Muscle of arm (tissue), 14 donors: ENCODE results near the gene SREBF2. TPM values are rescaled to one million over a fixed set of nuclear protein-coding genes. Genes with fewer than 3 reads are reported as not detected.
A peak's percentile ranks its signal among the peaks of the same experiment; 100 is the strongest.

Experiments
- DNase-seq: peaks from one replicate; pipeline ENCODE4 v3.0.0-alpha.2; 2013
- long read RNA-seq, 11 donors: transcript quantifications; one replicate each; lab custom pipeline, GENCODE V29; 2026
- polyA plus RNA-seq, 12 donors: library from polyadenylated mRNA; unstranded; fragments of 120-200 nt; gene quantifications; one replicate each; pipeline ENCODE4 v1.2.1, GENCODE V29; 2013; ENCODE audit not compliant: insufficient read length in 12 of 12

SREBF2 gene
- polyA plus RNA-seq, result 100 to 1,000 TPM in 1 of 12 donors, 10 to 100 TPM in 10, not detected in 1; 68.0 to 110 (median 86.1) TPM
- long read RNA-seq, donor 1, full-length matches to known transcripts, result 7 of 146 reads
- long read RNA-seq, donor 1, partial matches to known transcripts, result 139 of 146 reads
- long read RNA-seq, donor 1, other reads (novel, unspliced or antisense), result 0 of 146 reads
- long read RNA-seq, donor 2, full-length matches to known transcripts, result 6 of 84 reads
- long read RNA-seq, donor 2, partial matches to known transcripts, result 78 of 84 reads
- long read RNA-seq, donor 2, other reads (novel, unspliced or antisense), result 0 of 84 reads
- long read RNA-seq, donor 3, full-length matches to known transcripts, result 4 of 39 reads
- long read RNA-seq, donor 3, partial matches to known transcripts, result 35 of 39 reads
- long read RNA-seq, donor 3, other reads (novel, unspliced or antisense), result 0 of 39 reads
- long read RNA-seq, donor 4, full-length matches to known transcripts, result 3 of 16 reads
- long read RNA-seq, donor 4, partial matches to known transcripts, result 13 of 16 reads
- long read RNA-seq, donor 4, other reads (novel, unspliced or antisense), result 0 of 16 reads
- long read RNA-seq, donor 5, full-length matches to known transcripts, result 12 of 61 reads
- long read RNA-seq, donor 5, partial matches to known transcripts, result 49 of 61 reads
- long read RNA-seq, donor 5, other reads (novel, unspliced or antisense), result 0 of 61 reads
- long read RNA-seq, donor 6, full-length matches to known transcripts, result 3 of 27 reads
- long read RNA-seq, donor 6, partial matches to known transcripts, result 24 of 27 reads
- long read RNA-seq, donor 6, other reads (novel, unspliced or antisense), result 0 of 27 reads
- long read RNA-seq, donor 7, full-length matches to known transcripts, result 2 of 33 reads
- long read RNA-seq, donor 7, partial matches to known transcripts, result 31 of 33 reads
- long read RNA-seq, donor 7, other reads (novel, unspliced or antisense), result 0 of 33 reads
- long read RNA-seq, donor 8, full-length matches to known transcripts, result 11 of 81 reads
- long read RNA-seq, donor 8, partial matches to known transcripts, result 70 of 81 reads
- long read RNA-seq, donor 8, other reads (novel, unspliced or antisense), result 0 of 81 reads
- long read RNA-seq, donor 9, full-length matches to known transcripts, result 3 of 28 reads
- long read RNA-seq, donor 9, partial matches to known transcripts, result 25 of 28 reads
- long read RNA-seq, donor 9, other reads (novel, unspliced or antisense), result 0 of 28 reads
- long read RNA-seq, donor 10, full-length matches to known transcripts, result 9 of 47 reads
- long read RNA-seq, donor 10, partial matches to known transcripts, result 38 of 47 reads
- long read RNA-seq, donor 10, other reads (novel, unspliced or antisense), result 0 of 47 reads
- long read RNA-seq, donor 11, full-length matches to known transcripts, result 5 of 63 reads
- long read RNA-seq, donor 11, partial matches to known transcripts, result 58 of 63 reads
- long read RNA-seq, donor 11, other reads (novel, unspliced or antisense), result 0 of 63 reads

DNA sequence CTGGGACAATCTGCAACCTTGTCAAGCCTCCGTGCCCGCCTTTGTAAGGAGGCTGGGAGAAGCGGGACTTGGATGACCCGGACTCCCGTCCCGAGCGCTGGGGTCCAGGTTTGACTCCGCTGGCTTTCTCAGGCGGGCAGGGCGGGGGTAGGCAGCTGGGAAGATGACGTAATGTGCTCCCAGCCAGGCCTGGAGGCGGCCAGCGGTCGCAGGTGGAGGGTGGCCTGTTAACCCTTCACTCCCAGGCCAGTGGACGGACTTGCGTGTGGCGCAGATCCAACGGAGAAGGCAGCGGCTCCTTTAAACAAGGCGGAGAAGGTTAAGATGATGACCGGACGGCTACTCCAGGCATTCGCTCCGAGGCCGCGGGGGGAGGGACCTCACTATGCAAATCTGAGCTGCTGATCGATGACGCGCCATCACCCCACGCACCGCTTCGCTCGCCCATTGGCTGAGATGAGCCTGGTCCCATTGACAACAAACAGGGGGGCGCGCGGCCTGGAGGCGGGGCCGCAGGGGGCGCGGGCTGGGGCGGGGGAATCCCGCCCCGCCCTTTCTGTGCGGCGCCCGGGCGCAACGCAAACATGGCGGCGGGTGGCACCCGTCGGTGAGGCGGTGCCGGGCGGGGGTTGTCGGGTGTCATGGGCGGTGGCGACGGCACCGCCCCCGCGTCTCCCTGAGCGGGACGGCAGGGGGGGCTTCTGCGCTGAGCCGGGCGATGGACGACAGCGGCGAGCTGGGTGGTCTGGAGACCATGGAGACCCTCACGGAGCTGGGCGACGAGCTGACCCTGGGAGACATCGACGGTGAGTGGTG lies at the start of gene SREBF2:
Gene SREBF2, plus strand, starts transcription at position 553 of the 816 bp plus-strand sequence. Its CDS starts 166 bp downstream, at position 719.
- DNase-seq, result peak; percentile 99

DNA sequence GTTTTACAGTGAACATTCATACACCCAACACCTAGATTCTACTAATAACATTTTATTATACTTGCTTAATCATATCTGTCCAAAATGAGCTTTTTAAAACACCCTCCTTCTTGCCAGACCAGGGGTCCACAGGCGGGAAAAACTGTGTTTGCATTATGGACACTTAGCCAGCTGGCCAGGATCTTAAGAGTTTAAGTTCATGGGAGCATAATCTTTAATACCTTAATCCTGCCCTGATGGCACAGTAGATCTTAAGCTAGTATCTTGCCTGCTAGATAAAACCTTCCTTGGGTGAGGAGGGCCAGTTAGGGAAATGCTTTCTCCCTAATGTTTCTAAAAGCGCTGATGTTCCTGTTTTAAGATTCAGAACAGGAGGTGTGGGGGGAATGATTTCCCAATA lies 45.6 kb upstream of the SREBF2 start:
- no peak for DNase-seq

DNA sequence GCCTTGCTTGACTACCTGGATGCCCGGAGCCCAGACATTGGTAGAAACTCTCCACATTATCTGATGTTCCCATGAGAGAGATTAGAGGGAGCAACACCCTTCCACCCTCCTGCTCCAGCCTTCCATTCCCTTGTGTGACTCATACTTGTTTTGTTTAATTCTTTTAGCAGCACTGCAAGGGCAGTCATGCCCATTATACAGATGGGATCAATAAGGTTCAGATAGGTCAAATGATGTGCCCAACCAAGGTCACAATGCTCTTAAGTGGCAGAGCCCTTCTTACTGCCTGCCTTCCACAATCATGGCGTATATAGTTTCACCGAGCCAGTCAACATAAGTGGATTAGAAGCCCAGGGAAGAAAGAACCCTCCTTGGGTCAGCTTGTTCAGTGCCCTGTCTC lies 39.0 kb upstream of the SREBF2 start:
- DNase-seq, result no peak

GRCh38 chr22:41798736-41799135 lies 34.2 kb upstream of the SREBF2 start:
- no peak for DNase-seq

GRCh38 chr22:41799486-41800347 lies 33.2 kb upstream of the SREBF2 start:
- DNase-seq, result no peak

- peak; percentile 88 for DNase-seq
Observed at GRCh38 chr22:41800348-41801146, 32.4 kb upstream of the SREBF2 start, which contains the start of gene CCDC134. CCDC134 (plus strand) TSS chr22:41800679; CDS start chr22:41808891, 8,212 bp downstream.

- DNase-seq, result no peak
Observed at GRCh38 chr22:41801147-41801819, 31.6 kb upstream of the SREBF2 start.

GRCh38 chr22:41801886-41802285 lies 31.0 kb upstream of the SREBF2 start:
- DNase-seq, result no peak

DNA sequence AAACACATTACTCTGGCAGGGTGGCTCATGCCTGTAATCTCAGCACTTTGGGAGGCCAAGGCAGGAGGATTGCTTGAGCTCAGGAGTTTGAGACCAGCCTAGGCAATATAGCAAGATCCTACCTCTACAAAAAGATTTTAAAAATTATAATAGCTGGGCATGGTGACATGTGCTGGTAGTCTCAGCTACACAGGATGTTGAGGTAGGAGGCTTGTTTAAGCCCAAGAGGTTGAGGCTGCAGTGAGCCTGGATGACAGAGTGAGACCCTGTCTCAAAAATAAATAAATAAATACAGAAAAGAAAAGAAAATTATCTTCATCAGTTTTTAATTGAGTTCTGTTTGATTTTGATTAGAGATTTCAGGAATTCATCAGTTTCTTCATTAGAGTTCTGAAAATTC lies 27.3 kb upstream of the SREBF2 start:
- no peak for DNase-seq

- DNase-seq, result no peak
Observed at GRCh38 chr22:41808400-41808799, 24.5 kb upstream of the SREBF2 start.

- DNase-seq, result no peak
Observed at GRCh38 chr22:41810022-41810421, 22.9 kb upstream of the SREBF2 start.

- DNase-seq, result no peak
Observed at GRCh38 chr22:41812805-41813545, 19.9 kb upstream of the SREBF2 start.

GRCh38 chr22:41813726-41814410 lies 19.0 kb upstream of the SREBF2 start:
- no peak for DNase-seq

GRCh38 chr22:41815716-41816115 lies 17.2 kb upstream of the SREBF2 start:
- DNase-seq, result no peak

DNA sequence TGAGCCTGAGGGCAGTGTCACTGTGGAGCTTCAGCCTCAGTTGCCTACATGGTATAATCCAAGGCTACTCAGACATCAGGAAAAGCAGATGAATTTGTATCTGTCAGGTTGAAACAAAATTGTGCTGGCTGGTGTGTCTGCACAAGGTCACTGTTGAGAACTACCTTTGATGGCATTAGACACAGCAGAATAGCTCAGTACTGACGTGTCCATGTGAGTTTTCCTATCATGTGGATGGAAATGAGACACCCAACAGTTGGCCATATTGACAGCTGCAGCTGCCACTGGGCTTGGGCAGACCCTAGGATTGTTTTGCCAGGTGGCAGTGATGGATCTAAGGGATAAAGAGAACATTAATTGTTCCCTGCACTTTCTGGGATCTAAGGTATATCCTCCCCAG lies 16.7 kb upstream of the SREBF2 start:
- no peak for DNase-seq

- DNase-seq, result no peak
Observed at GRCh38 chr22:41816871-41817270, 16.0 kb upstream of the SREBF2 start.
